Raji (cell line): ENCODE results near the gene MRPS23.

ENCODE experiments used
- POLR2A ChIP-seq: IDR thresholded peaks from 2 replicates; pipeline ENCODE4 v1.6.1; 2011; ENCODE audit warnings: low read depth, low read length, control low read depth; ENCODE audit not compliant: insufficient read depth

Gene MRPS23

GRCh38 chr17:57835333-57835900 lies 14.4 kb downstream of the MRPS23 start:
- no peak for TF ChIP-seq POLR2A

- no peak for TF ChIP-seq POLR2A
Measured at GRCh38 chr17:57834146-57834741, 15.6 kb downstream of the MRPS23 start.

DNA sequence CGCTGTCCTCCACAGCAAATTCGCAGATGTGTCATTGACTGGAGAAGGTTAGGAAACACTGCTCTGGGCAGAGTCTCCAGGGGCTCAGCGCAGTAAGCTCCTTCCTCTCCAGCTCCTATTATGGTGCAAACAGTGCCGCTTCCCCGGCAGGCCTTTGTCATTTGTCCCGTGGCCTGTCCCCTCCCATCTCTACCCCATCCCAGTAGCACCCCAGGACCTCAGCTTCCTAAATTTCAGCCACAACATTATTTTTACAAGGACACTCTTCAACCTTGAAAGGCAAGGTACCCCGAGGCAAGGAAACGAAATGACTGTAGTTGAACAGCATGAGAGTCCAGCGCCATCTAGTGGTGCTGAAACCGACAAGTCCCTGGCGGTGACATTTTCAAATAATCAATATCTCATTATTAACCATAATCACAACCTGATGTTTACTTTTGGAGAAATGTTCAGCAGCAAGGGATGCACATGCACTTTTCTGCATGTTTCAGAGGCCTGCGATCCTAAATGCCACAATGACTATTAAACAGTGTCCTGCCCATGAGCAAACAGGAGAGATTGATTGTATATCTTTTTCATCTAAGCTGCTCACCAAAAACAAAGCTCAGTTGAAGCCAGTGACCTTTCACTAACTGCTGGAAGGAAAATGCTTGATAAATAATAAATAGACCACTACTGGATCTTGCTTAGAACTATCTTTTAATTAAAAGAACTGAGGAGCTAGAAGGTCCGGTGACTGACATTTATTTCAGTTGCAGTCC lies 16.5 kb downstream of the MRPS23 start:
- no peak for TF ChIP-seq POLR2A

DNA sequence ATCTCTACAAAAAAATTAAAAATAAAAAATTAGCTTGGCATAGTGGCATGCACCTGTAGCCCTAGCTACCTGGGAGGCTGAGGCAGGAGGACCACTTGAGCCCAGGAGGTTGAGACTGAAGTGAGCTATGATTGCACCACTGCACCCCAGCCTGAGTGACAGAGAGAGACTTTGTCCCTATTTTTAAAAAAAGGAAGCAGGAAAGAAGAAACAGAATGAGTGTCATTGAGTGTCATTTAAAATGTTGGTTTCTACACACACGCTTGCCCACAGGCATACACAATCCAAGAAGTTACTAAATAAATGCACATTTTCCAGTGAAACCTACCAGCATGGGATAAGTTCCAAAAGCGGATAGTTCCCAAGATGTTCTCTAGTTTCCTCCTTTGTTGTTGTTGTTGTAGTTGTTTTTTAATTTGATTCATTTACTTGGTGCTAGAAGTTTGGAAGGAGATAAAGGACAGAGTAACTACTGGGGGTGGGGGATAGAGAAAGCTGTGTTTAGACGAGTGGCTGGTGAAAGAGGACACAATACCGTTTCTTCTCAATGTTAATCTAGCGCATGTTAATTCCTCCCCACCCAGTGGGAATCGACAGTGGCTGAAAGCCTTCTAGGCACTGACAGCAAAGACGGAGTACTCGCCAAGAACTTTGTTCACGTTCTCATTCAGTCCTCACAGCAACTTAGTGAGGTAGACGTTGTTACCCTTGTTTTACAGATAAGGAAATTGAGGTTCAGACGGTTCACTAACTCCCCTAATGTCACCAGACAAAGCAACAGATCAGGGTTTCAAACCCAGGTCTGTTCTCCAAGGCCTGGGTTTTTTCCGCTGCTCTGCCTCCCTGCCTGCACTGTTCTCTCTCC lies 17.3 kb downstream of the MRPS23 start:
- TF ChIP-seq POLR2A, result no peak

- TF ChIP-seq POLR2A, result no peak
Measured at GRCh38 chr17:57830880-57831279, 19.0 kb downstream of the MRPS23 start.

DNA sequence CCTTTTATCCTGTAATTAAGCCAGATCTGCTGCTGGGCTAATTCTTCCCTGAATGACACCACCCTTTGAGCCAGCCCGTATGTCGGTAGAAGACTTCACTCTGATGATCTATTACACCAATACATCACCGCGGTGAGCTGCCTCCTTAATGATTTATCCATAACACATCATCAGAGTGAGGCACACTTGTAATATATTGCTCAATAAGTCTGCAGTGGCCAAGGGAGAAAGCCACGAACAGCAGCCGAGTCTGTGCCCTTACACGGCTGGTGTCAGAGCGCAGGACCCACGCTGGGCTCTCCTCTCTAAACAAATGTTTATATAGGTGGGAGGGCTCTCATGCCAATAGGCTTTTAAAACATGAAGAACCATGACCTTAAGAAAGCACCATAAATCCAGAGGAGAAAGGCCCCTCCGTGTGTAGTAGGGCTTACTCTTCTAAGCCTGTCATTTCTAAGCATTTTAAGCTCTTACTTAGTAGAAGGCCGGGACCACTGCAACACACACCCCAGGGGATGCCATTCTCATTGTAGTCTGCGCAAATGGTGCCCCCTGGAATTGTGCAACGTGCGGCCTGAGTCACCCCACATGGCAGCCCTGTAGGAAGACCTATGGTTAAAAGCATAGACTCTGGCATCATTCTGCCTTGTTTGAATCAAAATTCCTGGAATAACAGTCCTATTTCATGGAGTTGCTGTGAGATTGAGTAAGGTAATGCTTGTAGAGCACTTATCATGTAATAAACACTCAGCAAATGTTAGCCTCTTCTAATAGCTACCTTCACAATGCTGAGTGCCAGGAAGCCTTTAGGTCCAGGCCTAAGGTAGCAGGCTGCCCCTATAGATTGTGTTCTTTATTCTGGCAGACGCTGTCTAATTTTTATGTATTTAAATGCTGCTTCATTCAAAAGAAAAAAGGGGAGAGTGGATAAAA lies 26.1 kb downstream of the MRPS23 start:
- TF ChIP-seq POLR2A, result no peak

GRCh38 chr17:57819867-57820266 lies 30.0 kb downstream of the MRPS23 start:
- no peak for TF ChIP-seq POLR2A

GRCh38 chr17:57819285-57819684 lies 30.6 kb downstream of the MRPS23 start:
- no peak for TF ChIP-seq POLR2A

GRCh38 chr17:57818066-57818465 lies 31.8 kb downstream of the MRPS23 start:
- TF ChIP-seq POLR2A, result no peak

- TF ChIP-seq POLR2A, result no peak
Measured at GRCh38 chr17:57817299-57817698, 32.5 kb downstream of the MRPS23 start.

DNA sequence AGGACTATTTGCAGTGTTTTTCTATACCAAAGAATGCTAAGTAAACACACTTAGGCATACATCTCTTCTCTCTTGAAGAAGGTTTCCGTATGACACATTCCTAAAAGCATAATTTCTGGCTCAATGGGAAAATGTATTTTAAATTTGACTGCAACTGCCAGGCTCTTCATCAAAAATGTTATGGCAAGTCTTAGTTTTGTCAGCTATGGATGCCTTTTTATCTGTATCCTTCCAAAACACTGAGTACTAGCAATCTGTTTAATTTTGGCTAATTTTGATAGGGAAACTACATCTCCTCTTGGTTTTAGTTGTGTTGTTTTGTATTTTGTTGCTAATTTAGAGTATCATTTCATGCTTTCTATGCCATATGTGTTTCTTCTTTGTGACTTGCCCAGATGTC lies 35.4 kb downstream of the MRPS23 start:
- TF ChIP-seq POLR2A, result no peak

- no peak for TF ChIP-seq POLR2A
Measured at GRCh38 chr17:57811638-57812280, 38.1 kb downstream of the MRPS23 start.

DNA sequence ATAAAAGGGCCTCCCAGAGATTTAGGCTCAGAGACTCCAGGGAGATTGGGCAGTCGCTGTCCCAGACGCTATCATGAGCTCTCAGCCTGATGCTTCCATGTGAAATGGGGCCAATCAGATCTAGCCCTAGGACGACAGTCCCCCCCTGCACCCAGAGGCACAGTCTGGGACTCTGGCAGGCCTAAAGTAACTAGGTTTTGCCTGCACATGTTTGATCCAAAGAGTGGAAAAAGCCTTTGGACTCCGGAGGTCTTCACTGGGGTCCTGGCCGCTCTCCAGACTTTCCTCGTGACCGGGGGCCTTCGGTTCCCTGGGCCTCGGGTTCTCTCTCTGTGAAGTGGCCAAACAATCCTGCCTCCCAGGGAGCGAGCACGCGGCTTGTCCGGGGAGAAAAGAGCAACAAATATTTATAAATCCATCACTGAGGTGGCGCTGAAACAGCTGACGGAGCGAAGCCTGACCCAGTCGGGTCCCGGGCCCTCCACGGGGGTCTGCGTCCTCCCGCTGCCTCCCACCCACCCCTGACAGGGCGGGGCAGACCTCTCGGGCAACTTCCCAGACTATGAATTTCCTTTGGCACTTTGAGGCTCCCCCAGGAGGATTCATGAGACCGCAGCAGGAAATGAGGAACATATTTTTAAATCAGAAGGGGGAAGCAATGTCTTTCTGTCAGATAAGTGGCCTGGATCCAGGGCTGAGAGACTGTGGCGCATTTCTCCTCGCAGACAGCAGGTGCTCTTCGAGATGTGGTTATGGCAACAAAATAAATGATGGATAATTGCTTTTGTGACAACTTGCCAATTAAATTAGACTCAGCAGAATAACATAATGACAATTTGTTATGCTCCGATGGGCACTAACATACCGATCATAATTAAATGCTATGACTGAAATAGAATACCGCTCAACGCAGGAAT lies 38.9 kb downstream of the MRPS23 start:
- TF ChIP-seq POLR2A, result no peak

- TF ChIP-seq POLR2A, result no peak
Measured at GRCh38 chr17:57809879-57810278, 40.0 kb downstream of the MRPS23 start.
